WTC11 (cell line): ENCODE measurements around the gene AKAIN1. TPM values are rescaled to one million over a fixed set of nuclear protein-coding genes. Genes with fewer than 3 reads are reported as not detected.

Source experiments
- ATAC-seq: fragments of 200-7000 bp; cut with Tn5 transposase; 2 replicates; pipeline ENCODE4 v1.10.0; 2021; ENCODE audit warnings: mild to moderate bottlenecking, moderate library complexity
- CTCF ChIA-PET: fragments of 300-600 bp; sonication (Branson Sonifier 250); formaldehyde crosslinking; loops from one replicate; lab custom pipeline; 2021; ENCODE audit warnings: antibody characterized with exemption; lab: Charles Lee
- POLR2A ChIA-PET: fragments of 350-600 bp; sonication (Branson Sonifier 250); formaldehyde crosslinking; loops from one replicate; lab custom pipeline; 2021; ENCODE audit warnings: antibody characterized with exemption; lab: Charles Lee
- DNase-seq: peaks from one replicate; pipeline ENCODE4 v3.0.0; 2021; ENCODE audit warnings: low spot score
- H3K27ac Mint-ChIP-seq: 2 replicates; pipeline ENCODE4 v1.8.0; 2021; ENCODE audit warnings: mixed read lengths
- H3K27me3 Mint-ChIP-seq: 2 replicates; pipeline ENCODE4 v1.8.0; 2021; ENCODE audit warnings: low read depth, mild to moderate bottlenecking, moderate library complexity, mixed read lengths
- H3K36me3 Mint-ChIP-seq: 2 replicates; pipeline ENCODE4 v1.8.0; 2021; ENCODE audit warnings: mixed read lengths
- H3K4me1 Mint-ChIP-seq: 2 replicates; pipeline ENCODE4 v1.8.0; 2022; ENCODE audit warnings: mixed read lengths
- H3K4me3 Mint-ChIP-seq: 2 replicates; pipeline ENCODE4 v1.8.0; 2021; ENCODE audit warnings: mild to moderate bottlenecking, moderate library complexity, mixed read lengths
- H3K9me3 Mint-ChIP-seq: 2 replicates; pipeline ENCODE4 v1.8.0; 2021; ENCODE audit warnings: mixed read lengths
- CBFB ChIP-seq: sonication (generic); formaldehyde crosslinking; IDR thresholded peaks from 2 replicates; pipeline ENCODE4 v1.8.1; 2022; ENCODE audit warnings: mild to moderate bottlenecking, low read depth, missing genetic modification reagents
- CDX4 ChIP-seq: fragments of 250-450 bp; sonication (Bioruptor Pico); IDR thresholded peaks from 2 replicates; pipeline ENCODE4 v1.9.0; 2021; ENCODE audit warnings: moderate library complexity, mild to moderate bottlenecking, inconsistent platforms, borderline replicate concordance
- CTCF ChIP-seq: fragments of 200-600 bp; IDR thresholded peaks from 2 replicates; pipeline ENCODE4 v1.8.0; 2022; ENCODE audit warnings: antibody characterized with exemption
- E2F1 ChIP-seq: sonication (generic); formaldehyde crosslinking; IDR thresholded peaks from 2 replicates; pipeline ENCODE4 v1.8.0; 2022; ENCODE audit warnings: mild to moderate bottlenecking, missing genetic modification reagents
- E2F4 ChIP-seq: sonication (generic); formaldehyde crosslinking; IDR thresholded peaks from 2 replicates; pipeline ENCODE4 v1.8.1; 2022; ENCODE audit warnings: low read depth, mild to moderate bottlenecking, moderate library complexity, missing genetic modification reagents, borderline replicate concordance
- ESRRA ChIP-seq: sonication (generic); formaldehyde crosslinking; IDR thresholded peaks from 2 replicates; pipeline ENCODE4 v1.8.1; 2022; ENCODE audit warnings: mild to moderate bottlenecking, missing genetic modification reagents, borderline replicate concordance
- FOXJ3 ChIP-seq: sonication (generic); formaldehyde crosslinking; IDR thresholded peaks from 2 replicates; pipeline ENCODE4 v1.9.0; 2021; ENCODE audit warnings: missing genetic modification reagents, mild to moderate bottlenecking, borderline replicate concordance
- FOXK1 ChIP-seq: sonication (generic); formaldehyde crosslinking; IDR thresholded peaks from 2 replicates; pipeline ENCODE4 v1.8.0; 2022; ENCODE audit warnings: mild to moderate bottlenecking, moderate library complexity, missing genetic modification reagents
- GTF2I ChIP-seq: fragments of 250-450 bp; sonication (Bioruptor Pico); conservative IDR thresholded peaks from 2 replicates; pipeline ENCODE4 v1.4.0; 2021; ENCODE audit warnings: mild to moderate bottlenecking
- NFE2L1 ChIP-seq: sonication (generic); formaldehyde crosslinking; IDR thresholded peaks from 2 replicates; pipeline ENCODE4 v1.8.1; 2023; ENCODE audit warnings: missing genetic modification reagents
- NFYB ChIP-seq: sonication (generic); formaldehyde crosslinking; conservative IDR thresholded peaks from 2 replicates; pipeline ENCODE4 v1.8.0; 2022; ENCODE audit warnings: low read depth, missing genetic modification reagents
- PRDM15 ChIP-seq: sonication (generic); formaldehyde crosslinking; IDR thresholded peaks from 2 replicates; pipeline ENCODE4 v1.8.0; 2022; ENCODE audit warnings: missing genetic modification reagents
- SOX15 ChIP-seq: fragments of 250-450 bp; sonication (Bioruptor Pico); IDR thresholded peaks from 2 replicates; pipeline ENCODE4 v1.9.0; 2021; ENCODE audit warnings: mild to moderate bottlenecking
- TEAD1 ChIP-seq: sonication (generic); formaldehyde crosslinking; IDR thresholded peaks from 2 replicates; pipeline ENCODE4 v1.8.0; 2022; ENCODE audit warnings: mild to moderate bottlenecking, missing genetic modification reagents
- ZNF121 ChIP-seq: sonication (generic); formaldehyde crosslinking; IDR thresholded peaks from 2 replicates; pipeline ENCODE4 v1.8.0; 2023; ENCODE audit warnings: missing genetic modification reagents
- ZNF263 ChIP-seq: sonication (generic); formaldehyde crosslinking; IDR thresholded peaks from 2 replicates; pipeline ENCODE4 v1.8.1; 2022; ENCODE audit warnings: low read depth, mild to moderate bottlenecking, moderate library complexity, missing genetic modification reagents
- ZNF423 ChIP-seq: fragments of 250-450 bp; sonication (Bioruptor Pico); IDR thresholded peaks from 2 replicates; pipeline ENCODE4 v2.1.2; 2022; ENCODE audit warnings: mild to moderate bottlenecking, moderate library complexity
- ZNF512 ChIP-seq: sonication (generic); formaldehyde crosslinking; IDR thresholded peaks from 2 replicates; pipeline ENCODE4 v1.8.1; 2022; ENCODE audit warnings: missing genetic modification reagents, borderline replicate concordance
- total RNA-seq: library from RNA; stranded (reverse); gene quantifications from 3 replicates; pipeline ENCODE4 v1.2.3, GENCODE V29; 2021

AKAIN1 gene
- total RNA-seq, 1 experiment from 2014 or later = not detected

GRCh38 chr18:5146093-5146492, 51.0 kb downstream of the AKAIN1 start:
- no peak for DNase-seq
- ChIA-PET POLR2A (no interaction called here), CTCF (no interaction called here)
- Mint-ChIP-seq H3K36me3 (no peaks in the 10 kb centered on the region), H3K27ac (no peak overlapping the region), H3K4me1 (0 out of 2 replicates have a peak, but pooled peaks cover 4% of the 10 kb centered on the region), H3K27me3 (no peaks in the 10 kb centered on the region), H3K4me3 (no peak overlapping the region), H3K9me3 (no peaks in the 10 kb centered on the region; the same call in 1 of the 2 replicates)
- ATAC-seq = no peak
- TF ChIP-seq E2F4 (no peak), ZNF512 (no peak), ZNF263 (CRISPR knock-in tag) (no peak), NFE2L1 (no peak), ZNF121 (CRISPR knock-in tag) (no peak), ESRRA (no peak), CBFB (no peak)

- TF ChIP-seq ZNF512 = no peak
- TF ChIP-seq E2F1 = no peak
- TF ChIP-seq NFYB (CRISPR knock-in tag) = no peak
- no peak for TF ChIP-seq FOXK1 (CRISPR knock-in tag)
- TF ChIP-seq PRDM15 (CRISPR knock-in tag) = no peak
- no peak for TF ChIP-seq ZNF423 (CRISPR knock-in tag)
- TF ChIP-seq CBFB = no peak
- TF ChIP-seq SOX15 = no peak
- no peak for TF ChIP-seq GTF2I (CRISPR knock-in tag)
- TF ChIP-seq CDX4 (CRISPR knock-in tag) = no peak
- no peak for TF ChIP-seq FOXJ3 (CRISPR knock-in tag)
- no peak for TF ChIP-seq CTCF
- no peak for TF ChIP-seq TEAD1 (CRISPR knock-in tag)
- H3K27ac Mint-ChIP-seq = no peak overlapping the region
- H3K4me1 Mint-ChIP-seq = no peaks in the 10 kb centered on the region
- H3K9me3 Mint-ChIP-seq = no peaks in the 10 kb centered on the region; the same call in 1 of the 2 replicates
- ATAC-seq (no peak), DNase-seq (no peak)
- ChIA-PET CTCF (no interaction called here), POLR2A (no interaction called here)
- no peak overlapping the region for H3K4me3 Mint-ChIP-seq
- H3K36me3 Mint-ChIP-seq = no peaks in the 10 kb centered on the region
- H3K27me3 Mint-ChIP-seq = no peaks in the 10 kb centered on the region
Observed at GRCh38 chr18:5145168-5145825, 51.8 kb downstream of the AKAIN1 start.
